ENCODE measurements around the gene CNDP2. TPM values are rescaled to one million over a fixed set of nuclear protein-coding genes. Genes with fewer than 3 reads are reported as not detected.

The CNDP2 gene
- polyA plus RNA-seq, 1 donor, result 300 TPM

DNA sequence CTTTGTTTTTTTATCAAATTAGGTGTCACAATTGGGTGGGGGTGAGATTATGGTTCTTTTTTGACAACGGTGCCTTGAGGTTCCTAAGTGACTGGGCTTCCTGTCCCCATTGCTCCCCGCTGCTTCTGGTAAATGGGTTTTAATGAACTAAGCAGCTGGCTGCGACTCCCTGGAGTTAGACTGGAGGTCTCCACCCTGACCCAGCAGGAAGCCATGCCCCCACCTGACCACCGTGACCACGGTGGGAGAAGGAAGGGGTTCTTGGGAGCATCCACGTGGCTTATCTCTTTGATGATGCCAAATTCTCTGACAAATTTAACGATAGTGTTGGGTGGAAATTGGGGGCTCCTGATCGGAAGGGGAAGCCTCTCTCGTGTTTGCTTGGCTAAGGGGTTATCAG is 12.2 kb downstream of the CNDP2 start:
- WGBS (ENCODE audit: insufficient coverage, low lambda C conversion rate), result no CpG with 5 or more reads among the region's 9 CpGs

DNA sequence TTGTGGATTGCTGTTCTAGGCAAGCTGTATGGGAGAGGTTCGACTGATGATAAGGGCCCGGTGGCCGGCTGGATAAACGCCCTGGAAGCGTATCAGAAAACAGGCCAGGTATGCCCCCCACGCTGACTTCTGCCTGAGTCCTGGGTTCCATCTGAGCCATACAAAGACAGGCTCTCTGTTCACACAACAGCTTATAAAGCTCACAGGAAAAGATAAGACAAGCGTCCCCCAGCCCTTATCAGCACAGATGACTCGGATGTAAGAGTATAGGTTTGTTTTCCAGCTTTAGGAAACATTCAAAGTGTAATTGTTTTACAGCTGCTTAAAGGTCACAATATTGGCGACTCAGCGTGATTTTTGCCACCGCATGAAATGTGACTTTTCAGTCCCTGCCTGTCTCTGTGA is 12.7 kb downstream of the CNDP2 start:
- H3K9me3 ChIP-seq (ENCODE audit: control insufficient read depth, low read depth, low read length), result no peaks in the 10 kb centered on the region
- H3K4me3 ChIP-seq (ENCODE audit: low read length), result no peak overlapping the region
- WGBS (ENCODE audit: insufficient coverage, low lambda C conversion rate), result 40% methylated on average over 1 of the region's 11 CpGs
- peaks cover 83% of the 10 kb centered on the region for H3K36me3 ChIP-seq (ENCODE audit: control insufficient read depth, insufficient read depth, low read length)
- peaks cover 41% of the 10 kb centered on the region for H3K4me1 ChIP-seq (ENCODE audit: control insufficient read depth, insufficient read depth, low read length)
- DNase-seq, result peak; percentile 88 to 95
- peak overlapping the region; percentile 89 for H3K27ac ChIP-seq (ENCODE audit: low read length)
- H3K27me3 ChIP-seq (ENCODE audit: control insufficient read depth, insufficient read depth, low read length), result no peaks in the 10 kb centered on the region

More for the DNA sequence above, 12.2 kb downstream of the CNDP2 start:
- Histone ChIP-seq H3K27me3 (ENCODE audit: control insufficient read depth, insufficient read depth, low read length) (no peaks in the 10 kb centered on the region), H3K4me3 (ENCODE audit: low read length) (no peak overlapping the region), H3K9me3 (ENCODE audit: control insufficient read depth, low read depth, low read length) (no peaks in the 10 kb centered on the region), H3K27ac (ENCODE audit: low read length) (peak overlapping the region; percentile 89), H3K36me3 (ENCODE audit: control insufficient read depth, insufficient read depth, low read length) (peaks cover 81% of the 10 kb centered on the region), H3K4me1 (ENCODE audit: control insufficient read depth, insufficient read depth, low read length) (peaks cover 41% of the 10 kb centered on the region)
- no peak for DNase-seq

DNA sequence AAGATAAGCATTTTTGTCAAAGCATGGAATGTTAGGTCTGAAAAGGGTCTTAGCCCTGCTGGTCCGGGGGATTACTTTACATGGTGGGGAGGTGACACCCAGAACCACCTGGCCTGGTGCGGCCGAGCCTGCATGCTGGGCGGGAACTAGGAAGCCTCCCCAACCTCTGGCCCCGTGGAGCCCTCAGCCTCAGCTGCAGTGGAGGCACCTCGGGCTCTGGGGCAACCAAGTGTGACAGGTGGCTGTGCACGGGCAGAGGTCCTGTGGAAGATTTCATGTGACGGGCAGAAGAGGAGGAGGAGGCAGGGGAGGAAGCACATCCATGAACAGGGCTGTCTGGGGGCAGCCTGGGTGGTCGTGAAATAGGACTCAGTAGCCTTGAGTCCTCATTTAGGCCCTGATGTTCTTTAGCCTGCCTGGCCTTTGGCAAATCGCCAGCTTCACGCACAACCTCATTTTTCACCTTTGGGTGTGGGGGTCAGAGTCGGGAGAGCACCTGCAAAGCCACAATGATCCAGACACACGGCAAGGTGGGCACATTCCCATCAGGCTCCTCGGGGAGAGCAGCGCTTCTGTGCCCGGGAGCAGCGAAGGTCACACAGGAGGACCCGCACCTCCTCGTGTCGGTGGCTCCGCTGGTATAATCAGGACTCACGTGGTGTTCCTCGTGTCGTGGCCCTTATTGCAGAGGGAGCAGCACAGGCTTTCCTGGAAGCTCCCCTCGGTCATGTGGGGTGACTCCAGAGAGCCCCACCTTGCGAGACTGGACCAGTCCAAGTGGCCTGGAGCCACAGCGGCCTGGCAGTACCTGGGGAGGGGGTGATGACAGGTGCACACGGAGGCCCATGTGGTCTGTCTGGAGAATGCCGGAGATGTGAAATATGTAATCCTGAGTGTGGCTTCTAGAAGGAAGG is 13.9 kb downstream of the CNDP2 start:
- H3K27ac ChIP-seq (ENCODE audit: low read length), result peak overlapping the region; percentile 79
- H3K36me3 ChIP-seq (ENCODE audit: control insufficient read depth, insufficient read depth, low read length), result peaks cover 83% of the 10 kb centered on the region
- H3K9me3 ChIP-seq (ENCODE audit: control insufficient read depth, low read depth, low read length), result no peaks in the 10 kb centered on the region
- no peaks in the 10 kb centered on the region for H3K27me3 ChIP-seq (ENCODE audit: control insufficient read depth, insufficient read depth, low read length)
- WGBS (ENCODE audit: insufficient coverage, low lambda C conversion rate), result no CpG with 5 or more reads among the region's 29 CpGs
- no peak overlapping the region for H3K4me3 ChIP-seq (ENCODE audit: low read length)
- peaks cover 41% of the 10 kb centered on the region for H3K4me1 ChIP-seq (ENCODE audit: control insufficient read depth, insufficient read depth, low read length)
- no peak for DNase-seq

DNA sequence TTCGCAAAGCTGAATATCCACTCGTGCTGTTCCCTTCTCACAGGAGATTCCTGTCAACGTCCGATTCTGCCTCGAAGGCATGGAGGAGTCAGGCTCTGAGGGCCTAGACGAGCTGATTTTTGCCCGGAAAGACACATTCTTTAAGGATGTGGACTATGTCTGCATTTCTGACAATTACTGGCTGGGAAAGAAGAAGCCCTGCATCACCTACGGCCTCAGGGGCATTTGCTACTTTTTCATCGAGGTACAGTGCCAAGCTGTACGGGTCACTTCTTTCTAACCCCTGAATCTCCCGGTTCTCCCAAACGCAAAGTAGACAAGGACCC is 14.6 kb downstream of the CNDP2 start:
- no peak for DNase-seq
- Histone ChIP-seq H3K9me3 (ENCODE audit: control insufficient read depth, low read depth, low read length) (no peaks in the 10 kb centered on the region), H3K27ac (ENCODE audit: low read length) (no peak overlapping the region), H3K4me3 (ENCODE audit: low read length) (no peak overlapping the region), H3K27me3 (ENCODE audit: control insufficient read depth, insufficient read depth, low read length) (no peaks in the 10 kb centered on the region), H3K36me3 (ENCODE audit: control insufficient read depth, insufficient read depth, low read length) (peaks cover 88% of the 10 kb centered on the region), H3K4me1 (ENCODE audit: control insufficient read depth, insufficient read depth, low read length) (peaks cover 41% of the 10 kb centered on the region)
- WGBS (ENCODE audit: insufficient coverage, low lambda C conversion rate), result no CpG with 5 or more reads among the region's 12 CpGs

DNA sequence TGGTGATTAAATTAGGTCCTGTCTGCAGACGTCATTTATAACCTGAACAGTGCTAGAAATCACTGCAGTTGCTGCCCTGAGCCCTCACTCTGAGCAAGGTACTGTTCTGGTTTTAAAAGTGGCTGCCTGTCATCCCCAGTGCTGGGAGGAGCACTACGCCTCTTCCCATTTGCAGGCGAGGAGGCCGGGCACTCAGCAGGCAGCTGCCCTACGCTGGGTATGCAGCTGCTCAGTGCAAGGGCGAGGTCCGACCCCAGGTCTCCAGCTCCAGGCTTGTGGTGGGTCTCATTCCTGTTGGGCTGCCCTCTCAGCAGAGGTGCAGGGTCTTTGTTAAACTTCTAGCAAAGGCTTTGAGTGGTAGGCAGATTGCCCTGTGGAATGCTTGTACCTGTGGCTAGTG is 15.7 kb downstream of the CNDP2 start:
- Histone ChIP-seq H3K9me3 (ENCODE audit: control insufficient read depth, low read depth, low read length) (peaks cover under 1% of the 10 kb centered on the region), H3K4me1 (ENCODE audit: control insufficient read depth, insufficient read depth, low read length) (peaks cover 42% of the 10 kb centered on the region), H3K36me3 (ENCODE audit: control insufficient read depth, insufficient read depth, low read length) (peaks cover 89% of the 10 kb centered on the region), H3K27me3 (ENCODE audit: control insufficient read depth, insufficient read depth, low read length) (no peaks in the 10 kb centered on the region), H3K4me3 (ENCODE audit: low read length) (no peak overlapping the region), H3K27ac (ENCODE audit: low read length) (no peak overlapping the region)
- DNase-seq, result no peak
- WGBS (ENCODE audit: insufficient coverage, low lambda C conversion rate), result no CpG with 5 or more reads among the region's 7 CpGs

DNA sequence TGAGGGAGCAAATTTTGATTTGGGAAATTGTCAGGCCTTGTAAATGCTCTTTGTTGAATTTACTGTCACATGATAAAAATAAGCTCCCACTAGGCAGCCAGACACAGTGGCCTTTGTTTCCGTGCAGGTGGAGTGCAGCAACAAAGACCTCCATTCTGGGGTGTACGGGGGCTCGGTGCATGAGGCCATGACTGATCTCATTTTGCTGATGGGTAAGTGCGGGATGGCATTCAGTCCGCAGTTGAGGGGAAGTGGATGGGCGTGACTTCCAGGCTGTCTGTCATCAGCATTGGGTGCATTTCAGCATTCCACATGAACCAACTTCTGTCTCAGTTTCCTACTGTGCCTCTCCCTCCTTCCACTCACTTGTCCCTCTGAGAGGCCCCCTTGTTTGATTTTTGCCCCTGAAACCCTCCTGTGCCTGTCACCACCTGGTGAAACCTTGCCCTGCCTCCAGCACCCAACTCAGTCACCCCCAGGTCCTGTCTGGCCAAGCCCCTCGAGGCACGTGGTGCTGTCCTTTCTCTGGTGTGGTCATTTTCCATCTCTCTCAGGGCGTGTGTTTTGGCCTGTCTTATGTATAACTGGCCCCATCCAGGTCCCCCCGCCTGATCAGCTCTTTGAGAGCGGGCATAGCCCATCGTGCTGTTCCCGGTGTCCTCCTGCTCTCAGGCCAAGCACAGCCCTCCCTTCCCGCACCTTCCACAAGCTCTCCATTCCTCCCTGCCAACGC is 16.3 kb downstream of the CNDP2 start:
- peaks cover 90% of the 10 kb centered on the region for H3K36me3 ChIP-seq (ENCODE audit: control insufficient read depth, insufficient read depth, low read length)

DNA sequence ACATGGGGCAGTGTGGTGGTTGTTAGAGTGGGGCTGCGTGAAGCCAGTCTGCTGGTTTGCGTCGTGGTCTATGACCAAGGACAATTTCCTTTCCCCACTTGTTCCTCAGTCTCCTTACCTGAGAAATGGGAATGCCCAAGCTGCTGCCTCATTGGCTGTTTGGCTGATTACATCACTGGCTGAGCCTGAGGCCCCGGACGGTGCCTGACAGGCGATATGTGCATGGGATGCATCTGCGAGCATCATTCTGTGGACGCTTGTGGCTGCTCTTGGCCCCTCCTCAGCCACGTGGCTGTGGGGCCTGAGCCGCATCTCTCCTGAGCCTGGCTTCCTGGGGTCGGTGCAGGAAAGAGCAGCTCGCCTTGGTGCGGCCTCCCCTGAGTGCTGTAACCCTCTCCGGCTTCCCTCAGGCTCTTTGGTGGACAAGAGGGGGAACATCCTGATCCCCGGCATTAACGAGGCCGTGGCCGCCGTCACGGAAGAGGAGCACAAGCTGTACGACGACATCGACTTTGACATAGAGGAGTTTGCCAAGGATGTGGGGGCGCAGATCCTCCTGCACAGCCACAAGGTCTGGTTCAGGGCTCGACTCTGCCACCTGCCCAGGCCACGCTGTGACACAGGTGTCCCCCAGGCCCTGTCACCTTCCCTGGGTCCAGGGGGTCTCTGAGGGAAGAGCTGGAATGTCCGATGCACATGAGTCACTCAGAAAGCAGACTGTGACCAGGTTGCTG is 17.2 kb downstream of the CNDP2 start:
- Histone ChIP-seq H3K4me1 (ENCODE audit: control insufficient read depth, insufficient read depth, low read length) (peaks cover 35% of the 10 kb centered on the region), H3K9me3 (ENCODE audit: control insufficient read depth, low read depth, low read length) (peaks cover 4% of the 10 kb centered on the region), H3K27me3 (ENCODE audit: control insufficient read depth, insufficient read depth, low read length) (no peaks in the 10 kb centered on the region), H3K4me3 (ENCODE audit: low read length) (no peak overlapping the region), H3K27ac (ENCODE audit: low read length) (no peak overlapping the region), H3K36me3 (ENCODE audit: control insufficient read depth, insufficient read depth, low read length) (peaks cover 86% of the 10 kb centered on the region)
- no peak for DNase-seq
- WGBS (ENCODE audit: insufficient coverage, low lambda C conversion rate), result no CpG with 5 or more reads among the region's 27 CpGs

More for the DNA sequence above, 16.3 kb downstream of the CNDP2 start:
- Histone ChIP-seq H3K4me1 (ENCODE audit: control insufficient read depth, insufficient read depth, low read length) (peaks cover 42% of the 10 kb centered on the region), H3K27me3 (ENCODE audit: control insufficient read depth, insufficient read depth, low read length) (no peaks in the 10 kb centered on the region), H3K9me3 (ENCODE audit: control insufficient read depth, low read depth, low read length) (peaks cover 4% of the 10 kb centered on the region), H3K4me3 (ENCODE audit: low read length) (no peak overlapping the region), H3K27ac (ENCODE audit: low read length) (no peak overlapping the region)
- DNase-seq, result no peak
- 100% methylated on average over 1 of the region's 15 CpGs for WGBS (ENCODE audit: insufficient coverage, low lambda C conversion rate)

DNA sequence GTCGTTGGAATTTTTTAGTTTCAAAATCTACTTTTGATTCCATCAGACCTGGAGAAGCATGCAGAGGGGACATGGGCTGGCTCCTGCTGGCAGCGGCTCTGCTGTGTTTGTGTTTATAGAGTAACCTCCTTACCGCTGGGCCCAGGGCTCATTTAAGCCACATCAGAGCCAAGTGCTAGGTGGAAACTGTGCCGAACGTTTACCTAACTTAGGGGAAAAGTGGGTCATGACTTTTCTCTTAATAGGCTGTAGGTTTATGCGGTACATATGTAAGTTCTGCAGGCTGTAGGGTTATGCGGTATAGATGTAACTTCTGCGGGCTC is 17.7 kb downstream of the CNDP2 start:
- DNase-seq, result no peak
- no CpG with 5 or more reads among the region's 8 CpGs for WGBS (ENCODE audit: insufficient coverage, low lambda C conversion rate)
- Histone ChIP-seq H3K27ac (ENCODE audit: low read length) (no peak overlapping the region), H3K36me3 (ENCODE audit: control insufficient read depth, insufficient read depth, low read length) (peaks cover 88% of the 10 kb centered on the region), H3K9me3 (ENCODE audit: control insufficient read depth, low read depth, low read length) (peaks cover 4% of the 10 kb centered on the region), H3K4me1 (ENCODE audit: control insufficient read depth, insufficient read depth, low read length) (peaks cover 31% of the 10 kb centered on the region), H3K27me3 (ENCODE audit: control insufficient read depth, insufficient read depth, low read length) (no peaks in the 10 kb centered on the region), H3K4me3 (ENCODE audit: low read length) (no peak overlapping the region)

DNA sequence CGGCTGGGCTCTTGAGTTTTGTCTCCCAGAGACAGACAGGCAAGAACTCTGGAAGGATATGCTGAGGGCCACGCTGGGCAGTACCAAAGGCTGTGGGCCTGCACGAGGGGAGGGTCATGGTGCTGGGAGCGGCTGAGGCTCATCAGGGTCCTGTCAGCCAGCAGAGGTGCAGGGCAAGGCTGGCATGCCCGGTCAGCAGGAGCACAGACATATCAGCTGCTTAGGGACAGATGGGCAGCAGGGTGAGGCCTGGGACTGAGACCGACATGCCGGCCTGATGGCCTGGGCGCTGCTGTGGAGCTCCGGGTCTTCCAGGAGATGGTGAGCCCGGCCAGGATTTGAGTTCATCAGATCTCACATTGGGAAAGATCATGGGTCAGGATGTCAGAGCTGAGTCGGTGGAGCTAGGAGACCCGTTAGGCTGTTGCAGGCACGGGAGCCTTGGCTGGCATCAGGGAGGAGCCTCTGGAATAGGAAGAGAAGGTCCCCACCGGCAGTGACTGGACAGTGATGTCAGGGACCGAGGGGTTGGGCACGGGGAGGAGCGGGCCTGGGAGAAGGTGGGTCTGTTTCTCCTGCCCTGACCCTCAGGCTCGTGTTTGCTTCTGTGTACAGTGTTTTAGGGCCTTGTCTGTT is 18.8 kb downstream of the CNDP2 start:
- DNase-seq, result no peak
- no peaks in the 10 kb centered on the region for H3K27me3 ChIP-seq (ENCODE audit: control insufficient read depth, insufficient read depth, low read length)
- peaks cover 4% of the 10 kb centered on the region for H3K9me3 ChIP-seq (ENCODE audit: control insufficient read depth, low read depth, low read length)
- no CpG with 5 or more reads among the region's 18 CpGs for WGBS (ENCODE audit: insufficient coverage, low lambda C conversion rate)
- peaks cover 91% of the 10 kb centered on the region for H3K36me3 ChIP-seq (ENCODE audit: control insufficient read depth, insufficient read depth, low read length)
- no peak overlapping the region for H3K27ac ChIP-seq (ENCODE audit: low read length)
- H3K4me1 ChIP-seq (ENCODE audit: control insufficient read depth, insufficient read depth, low read length), result peaks cover 21% of the 10 kb centered on the region
- H3K4me3 ChIP-seq (ENCODE audit: low read length), result no peak overlapping the region
